MM.1S (cell line): Measurements from ENCODE around the gene FGFR2.

Source experiments
- DNase-seq: peaks from one replicate; pipeline ENCODE4 v3.0.0-alpha.2; 2015
- H2AFZ ChIP-seq: fragments of 300-600 bp; sonication (generic); 2 replicates; pipeline ENCODE4 v1.6.0; 2016; ENCODE audit warnings: antibody characterized with exemption, low read length
- H3F3A ChIP-seq: fragments of 300-600 bp; sonication (generic); 2 replicates; pipeline ENCODE4 v1.6.1; 2016; ENCODE audit warnings: mild to moderate bottlenecking, antibody characterized with exemption, low read length, moderate library complexity, mixed read lengths; ENCODE audit not compliant: insufficient read depth
- H3K27ac ChIP-seq: fragments of 300-600 bp; sonication (generic); 2 replicates; pipeline ENCODE4 v1.5.1; 2016; ENCODE audit warnings: mild to moderate bottlenecking, low read length
- H3K27me3 ChIP-seq: fragments of 300-600 bp; sonication (generic); replicated peaks from 2 replicates; pipeline ENCODE4 v1.6.0; 2016; ENCODE audit warnings: low read length; ENCODE audit not compliant: insufficient read depth
- H3K36me3 ChIP-seq: fragments of 300-600 bp; sonication (generic); replicated peaks from 2 replicates; pipeline ENCODE4 v1.6.1; 2016; ENCODE audit warnings: mild to moderate bottlenecking, low read length, mixed read lengths; ENCODE audit not compliant: insufficient read depth
- H3K4me1 ChIP-seq: fragments of 300-600 bp; sonication (generic); 2 replicates; pipeline ENCODE4 v1.6.1; 2016; ENCODE audit warnings: low read length, mixed read lengths
- H3K4me2 ChIP-seq: fragments of 300-600 bp; sonication (generic); 2 replicates; pipeline ENCODE4 v1.6.0; 2016; ENCODE audit warnings: low read depth, low read length
- H3K4me3 ChIP-seq: fragments of 300-600 bp; sonication (generic); 2 replicates; pipeline ENCODE4 v1.5.1; 2016; ENCODE audit warnings: low read length, mixed read lengths
- H3K79me2 ChIP-seq: fragments of 300-600 bp; sonication (generic); 2 replicates; pipeline ENCODE4 v1.6.1; 2016; ENCODE audit warnings: mixed run types, low read length, mixed read lengths
- H3K9ac ChIP-seq: fragments of 300-600 bp; sonication (generic); 2 replicates; pipeline ENCODE4 v1.6.1; 2016; ENCODE audit warnings: low read length, mixed read lengths
- H3K9me2 ChIP-seq: fragments of 300-600 bp; sonication (generic); replicated peaks from 2 replicates; pipeline ENCODE4 v1.6.1; 2016; ENCODE audit warnings: mild to moderate bottlenecking, low read length, mixed read lengths; ENCODE audit not compliant: insufficient read depth
- H3K9me3 ChIP-seq: fragments of 300-600 bp; sonication (generic); replicated peaks from 2 replicates; pipeline ENCODE4 v1.6.1; 2016; ENCODE audit warnings: mild to moderate bottlenecking, low read length, mixed read lengths; ENCODE audit not compliant: insufficient read depth
- H4K20me1 ChIP-seq: fragments of 300-600 bp; sonication (generic); 2 replicates; pipeline ENCODE4 v1.6.1; 2016; ENCODE audit warnings: mild to moderate bottlenecking, low read length, moderate library complexity, mixed read lengths; ENCODE audit not compliant: insufficient read depth
- CTCF ChIP-seq: fragments of 300-600 bp; sonication (generic); IDR thresholded peaks from 2 replicates; pipeline ENCODE4 v1.5.1; 2016; ENCODE audit warnings: antibody characterized with exemption, low read length, mixed read lengths
- EZH2 ChIP-seq: fragments of 300-600 bp; sonication (generic); optimal IDR thresholded peaks from 2 replicates; pipeline ENCODE3; 2017; ENCODE audit warnings: low read depth, mild to moderate bottlenecking, antibody characterized with exemption, low read length, mixed read lengths
- EZH2phosphoT487 ChIP-seq: fragments of 300-600 bp; sonication (generic); IDR thresholded peaks from 2 replicates; pipeline ENCODE4 v1.6.1; 2018; ENCODE audit warnings: antibody characterized with exemption, low read length

The FGFR2 gene

DNA sequence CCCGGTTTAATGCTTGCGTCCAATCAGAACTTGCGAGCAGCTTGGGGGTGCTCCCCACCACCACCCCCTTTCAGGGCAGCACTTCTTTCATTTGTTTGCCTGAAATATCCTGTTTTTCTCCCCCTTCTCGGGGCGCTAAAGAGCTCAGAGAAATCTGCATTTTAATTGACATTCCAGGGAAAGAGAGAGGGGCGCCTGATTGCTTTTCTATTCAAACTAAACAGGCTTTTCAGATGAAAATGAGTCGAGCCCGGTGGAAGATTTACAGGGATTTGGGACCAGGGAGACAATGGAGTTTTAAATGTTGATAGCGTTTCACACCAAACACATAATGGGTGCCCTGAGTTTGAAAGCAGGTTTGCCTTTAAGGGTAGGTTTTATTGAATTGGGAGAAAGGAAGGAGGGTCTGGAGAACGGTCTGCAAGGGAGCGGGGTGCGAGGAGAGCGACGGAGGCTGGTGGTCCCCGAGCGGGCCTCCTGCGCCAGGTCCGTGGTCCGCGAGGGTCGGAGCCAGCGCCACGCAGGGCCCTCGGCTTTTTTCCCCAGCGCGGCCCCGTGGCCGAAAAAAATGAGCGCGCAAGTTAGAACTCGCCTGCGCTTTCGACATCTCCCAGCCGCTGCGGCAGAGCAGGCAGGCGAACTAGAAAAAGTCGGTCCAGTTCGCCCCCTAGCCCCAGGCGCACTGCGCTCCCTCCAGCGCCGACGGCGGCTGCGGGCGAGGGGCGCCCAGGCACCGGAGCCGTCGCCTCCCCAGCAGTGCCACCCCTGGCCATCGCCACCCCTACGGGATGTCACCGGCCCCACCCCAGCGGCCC lies 1.3 kb downstream of the FGFR2 start:
- no peaks in the 10 kb centered on the region for H3K79me2 ChIP-seq
- no peak for DNase-seq
- no peak overlapping the region for H3K9ac ChIP-seq
- TF ChIP-seq CTCF (no peak), EZH2phosphoT487 (no peak), EZH2 (no peak)
- no peaks in the 10 kb centered on the region for H3K27me3 ChIP-seq
- peaks cover 12% of the 10 kb centered on the region; the same call in 1 of the 2 replicates for H3K4me1 ChIP-seq
- H4K20me1 ChIP-seq: no peaks in the 10 kb centered on the region
- no peaks in the 10 kb centered on the region for H3K9me2 ChIP-seq
- no peak overlapping the region for H2AFZ ChIP-seq
- no peak overlapping the region for H3K27ac ChIP-seq
- no peaks in the 10 kb centered on the region for H3K9me3 ChIP-seq
- no peaks in the 10 kb centered on the region for H3K36me3 ChIP-seq
- no peak overlapping the region for H3K4me2 ChIP-seq
- H3F3A ChIP-seq: no peaks in the 10 kb centered on the region
- H3K4me3 ChIP-seq: no peak overlapping the region

GRCh38 chr10:121595806-121596688 lies 2.2 kb downstream of the FGFR2 start:
- Histone ChIP-seq H3K36me3 (no peaks in the 10 kb centered on the region), H3K9me2 (no peaks in the 10 kb centered on the region), H3K27ac (no peak overlapping the region), H3K4me2 (no peak overlapping the region), H3K9ac (no peak overlapping the region), H3K79me2 (no peaks in the 10 kb centered on the region), H3K27me3 (no peaks in the 10 kb centered on the region), H3K4me3 (no peak overlapping the region), H4K20me1 (no peaks in the 10 kb centered on the region), H3K9me3 (no peaks in the 10 kb centered on the region), H3K4me1 (peaks cover 12% of the 10 kb centered on the region; the same call in 1 of the 2 replicates), H3F3A (no peaks in the 10 kb centered on the region), H2AFZ (no peak overlapping the region)
- no peak for DNase-seq
- TF ChIP-seq CTCF (no peak), EZH2phosphoT487 (no peak), EZH2 (no peak)

DNA sequence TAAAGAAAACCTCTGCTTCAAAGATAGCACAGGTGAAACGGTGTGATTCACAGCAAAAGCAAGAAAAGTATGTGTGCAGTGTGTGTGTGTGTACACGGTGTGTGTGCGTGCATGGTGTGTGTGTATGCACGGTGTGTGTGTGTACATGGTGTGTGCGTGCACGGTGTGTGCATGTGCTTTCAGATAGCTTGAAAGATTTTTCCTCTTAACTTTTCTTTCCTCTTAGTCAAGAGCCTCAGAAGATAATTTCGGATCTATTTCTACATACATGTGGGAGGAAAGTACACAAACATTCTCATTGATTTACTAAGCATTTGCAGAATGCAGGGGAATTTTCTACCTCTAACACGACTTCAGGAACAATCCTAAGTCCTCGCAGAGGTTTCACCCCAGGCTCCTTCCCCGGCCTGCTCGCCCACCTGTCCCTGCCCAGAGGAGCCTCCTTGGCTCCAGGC lies 2.9 kb downstream of the FGFR2 start:
- no peak for DNase-seq
- Histone ChIP-seq H3K9me3 (no peaks in the 10 kb centered on the region), H3K4me3 (no peak overlapping the region), H3K9me2 (no peaks in the 10 kb centered on the region), H4K20me1 (no peaks in the 10 kb centered on the region), H3K36me3 (no peaks in the 10 kb centered on the region), H3K79me2 (no peaks in the 10 kb centered on the region), H3F3A (no peaks in the 10 kb centered on the region), H3K27me3 (no peaks in the 10 kb centered on the region), H3K9ac (no peak overlapping the region), H3K4me1 (peaks cover 12% of the 10 kb centered on the region; the same call in 1 of the 2 replicates), H3K27ac (no peak overlapping the region), H2AFZ (no peak overlapping the region), H3K4me2 (no peak overlapping the region)
- no peak for TF ChIP-seq EZH2phosphoT487
- no peak for TF ChIP-seq EZH2
- TF ChIP-seq CTCF: no peak
